Stimulated activated CD4-positive, alpha-beta T cell treated with anti-CD3 and anti-CD28 coated beads, TNF-alpha, amount 100 ng/mL, for 48 hours (primary cell): ENCODE data around the gene MUC12.
"Not testable (repeated sequence)": the region's sequence is repeated elsewhere in the genome, so short reads cannot be mapped to it uniquely, and the experiment has no call there.

Experiments
- DNase-seq, 3 donors: peaks; one replicate each; pipeline ENCODE4 v3.0.0-alpha.2; 2020; ENCODE audit warnings: low read depth in 3 of 3

MUC12 gene

DNA sequence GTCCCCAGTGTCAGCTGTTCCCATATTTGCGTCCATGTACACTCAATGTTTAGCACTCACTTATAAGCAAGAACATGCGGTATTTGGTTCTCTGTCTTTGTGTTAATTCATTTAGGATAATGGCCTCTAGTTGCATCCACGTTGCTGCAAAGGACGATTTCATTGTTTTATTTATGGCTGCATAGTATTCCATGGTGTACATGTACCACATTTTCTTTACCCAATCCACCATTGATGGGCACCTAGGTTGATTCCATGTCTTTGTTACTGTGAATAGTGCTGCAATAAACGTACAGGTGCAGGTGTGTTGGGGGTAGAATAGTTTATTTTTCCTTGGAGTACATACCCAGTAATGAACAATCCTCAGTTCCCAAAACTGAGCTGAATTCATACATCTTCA lies 91.6 kb downstream of the MUC12 start:
- DNase-seq: no peak

DNA sequence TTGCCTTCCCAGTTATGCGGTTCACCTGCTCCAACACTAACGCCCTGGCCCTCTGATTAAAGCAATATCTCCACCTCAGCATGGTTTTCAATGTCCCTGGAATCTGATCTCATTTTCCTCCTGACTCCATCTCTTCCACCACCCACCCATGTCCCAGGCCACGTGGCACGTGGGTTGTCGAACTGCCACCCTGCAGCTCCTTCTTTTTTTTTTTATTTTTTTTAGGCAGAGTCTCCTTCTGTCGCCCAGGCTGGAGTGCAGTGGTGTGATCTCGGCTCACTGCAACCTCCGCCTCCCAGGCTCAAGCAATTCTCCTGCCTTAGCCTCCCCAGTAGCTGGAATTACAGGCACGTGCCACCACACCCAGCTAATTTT lies 94.8 kb downstream of the MUC12 start:
- DNase-seq: not testable (repeated sequence)

DNA sequence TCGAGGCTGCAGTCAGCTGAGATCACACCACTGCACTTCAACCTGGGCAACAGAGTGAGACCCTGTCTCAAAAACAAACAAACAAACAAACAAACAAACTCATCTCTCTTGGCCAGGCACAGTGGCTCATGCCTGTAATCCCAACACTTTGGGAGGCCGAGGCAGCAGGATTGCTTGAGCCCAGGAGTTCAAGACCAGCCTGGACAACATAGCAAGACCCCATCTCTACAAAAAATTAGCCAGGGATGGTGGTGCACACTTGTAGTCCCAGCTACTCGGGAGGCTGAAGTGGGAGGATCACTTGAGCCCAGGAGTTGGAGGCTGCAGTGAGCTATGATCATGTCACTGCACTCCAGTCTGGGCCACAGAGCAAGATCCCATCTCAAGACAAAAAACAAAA lies 95.8 kb downstream of the MUC12 start:
- not testable (repeated sequence) for DNase-seq

DNA sequence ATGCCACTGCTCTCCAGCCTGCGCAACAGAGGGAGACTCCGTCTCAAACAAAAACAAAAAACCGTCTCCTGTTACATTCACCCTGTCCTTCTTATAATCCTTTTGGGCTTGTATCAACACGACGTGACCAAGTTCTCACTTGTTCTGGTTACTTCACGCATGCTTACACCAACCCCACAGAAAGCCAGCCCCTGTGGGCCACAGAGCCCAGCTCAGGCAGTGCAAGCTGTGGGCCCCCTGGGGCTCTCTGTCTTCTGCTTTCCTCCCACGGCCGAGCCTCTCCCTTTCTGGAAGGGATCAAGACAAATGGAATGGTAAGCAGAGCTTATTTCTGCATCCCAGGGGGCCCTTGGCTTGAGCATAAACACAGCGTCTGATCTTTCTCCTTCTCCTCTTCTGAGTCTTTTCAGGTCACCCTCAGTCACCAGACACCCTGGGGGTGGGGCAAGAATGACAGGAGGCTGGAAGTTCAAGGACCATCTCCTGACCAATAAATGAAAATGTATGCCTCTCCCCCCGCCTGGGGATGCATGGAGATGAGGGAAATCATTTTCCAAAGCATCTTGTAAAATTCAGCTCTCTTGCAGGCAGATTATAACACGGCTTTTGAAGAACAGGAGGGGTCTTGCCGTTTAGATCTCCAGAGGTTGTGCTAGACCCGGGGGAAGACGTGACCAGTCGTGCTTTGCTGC lies 96.9 kb downstream of the MUC12 start:
- DNase-seq: no peak

DNA sequence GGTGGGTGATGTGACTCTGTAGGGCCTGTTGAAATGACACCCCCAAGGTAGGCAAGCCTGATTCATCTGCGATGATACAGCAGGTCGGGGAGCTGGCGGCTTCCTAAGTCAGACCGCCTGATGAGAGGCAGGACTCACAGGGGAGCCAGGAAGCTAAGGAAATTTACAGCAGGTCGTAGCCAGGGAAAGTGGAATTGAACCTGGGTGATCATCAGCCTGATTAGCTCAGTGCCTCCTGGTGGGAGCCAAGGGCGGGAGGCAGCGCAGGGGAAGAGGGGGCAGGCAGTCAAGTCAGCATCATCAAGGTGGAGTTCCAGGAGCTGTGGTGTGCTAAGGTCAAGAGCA lies 97.4 kb downstream of the MUC12 start:
- DNase-seq: no peak

DNA sequence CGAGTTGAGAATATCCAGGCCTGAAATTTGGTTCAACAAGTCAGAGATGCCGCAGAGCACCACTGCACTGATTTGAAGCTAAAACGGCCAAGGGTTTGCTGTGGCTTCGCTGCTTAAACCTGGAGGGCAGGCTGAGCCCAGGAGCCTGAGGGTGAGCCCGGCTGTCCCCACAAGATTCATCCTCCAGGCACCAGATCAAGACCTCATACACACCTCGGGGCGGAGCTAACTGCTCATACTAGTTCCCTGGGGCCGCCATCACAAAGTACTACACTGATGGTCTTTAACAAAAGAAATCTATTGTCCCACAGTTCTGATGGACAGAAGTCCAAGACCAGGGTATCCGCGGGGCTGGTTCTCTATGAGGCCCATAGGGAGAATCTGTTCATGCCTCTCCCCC lies 99.0 kb downstream of the MUC12 start:
- no peak for DNase-seq
